H1 (cell line): ENCODE measurements around the gene AAMP.

Experiments
- CEBPB ChIP-seq: IDR thresholded peaks from 2 replicates; pipeline ENCODE4 v1.6.1; 2012; ENCODE audit warnings: low read depth, low read length
- CHD2 ChIP-seq: IDR thresholded peaks from 2 replicates; pipeline ENCODE4 v1.6.1; 2012; ENCODE audit warnings: low read length, improper control_type of control experiment
- EGR1 ChIP-seq: IDR thresholded peaks from 2 replicates; pipeline ENCODE4 v1.6.1; 2011; ENCODE audit warnings: low read depth, low read length, borderline replicate concordance
- EP300 ChIP-seq, 2 experiments: IDR thresholded peaks; 1 replicate in 1 of 2; 2 replicates in 1 of 2; pipeline ENCODE4 v1.6.1; 2011 to 2012; ENCODE audit warnings: low read depth in 2 of 2, low read length in 2 of 2, mild to moderate bottlenecking in 2 of 2, borderline replicate concordance in 1 of 2, inconsistent platforms in 1 of 2, moderate library complexity in 1 of 2
- EZH2 ChIP-seq: fragments of 200-600 bp; sonication (generic); IDR thresholded peaks from 2 replicates; pipeline ENCODE4 v1.7.1; 2012; ENCODE audit warnings: low read depth, mild to moderate bottlenecking, moderate library complexity, low read length, inconsistent platforms; ENCODE audit not compliant: severe bottlenecking
- JUN ChIP-seq: IDR thresholded peaks from 2 replicates; pipeline ENCODE4 v1.6.1; 2011; ENCODE audit warnings: low read depth, mild to moderate bottlenecking, improper control_type of control experiment, low read length
- JUND ChIP-seq: IDR thresholded peaks from 2 replicates; pipeline ENCODE4 v1.6.1; 2011; ENCODE audit warnings: mild to moderate bottlenecking, improper control_type of control experiment, low read length
- MAFK ChIP-seq: IDR thresholded peaks from 2 replicates; pipeline ENCODE4 v1.6.1; 2012; ENCODE audit warnings: low read depth, mild to moderate bottlenecking, improper control_type of control experiment, low read length
- POLR2AphosphoS5 ChIP-seq: IDR thresholded peaks from 2 replicates; pipeline ENCODE4 v1.6.1; 2011; ENCODE audit warnings: low read depth, low read length
- RAD21 ChIP-seq, 2 experiments: IDR thresholded peaks in 1 of 2; conservative IDR thresholded peaks in 1 of 2; 2 replicates each; pipeline ENCODE4 v1.6.1; 2011; ENCODE audit warnings: low read depth in 2 of 2, low read length in 2 of 2, improper control_type of control experiment in 1 of 2, inconsistent platforms in 1 of 2, mild to moderate bottlenecking in 1 of 2, moderate library complexity in 1 of 2
- RNF2 ChIP-seq: fragments of 200-900, 300-1000 bp; sonication (generic); IDR thresholded peaks from 2 replicates; pipeline ENCODE4 v1.7.1; 2016; ENCODE audit warnings: borderline replicate concordance, low read depth, mild to moderate bottlenecking, antibody characterized with exemption, low read length; ENCODE audit not compliant: poor library complexity, severe bottlenecking; ENCODE audit errors: missing control alignments
- SP1 ChIP-seq: IDR thresholded peaks from 2 replicates; pipeline ENCODE4 v1.6.1; 2011; ENCODE audit warnings: low read depth, low read length
- USF2 ChIP-seq: IDR thresholded peaks from 2 replicates; pipeline ENCODE4 v1.6.1; 2011; ENCODE audit warnings: low read length, improper control_type of control experiment
- TF ChIP-seq, protein P1 (sequence below), 3 experiments: IDR thresholded peaks; 1 replicate in 2 of 3; 2 replicates in 1 of 3; pipeline versions ENCODE4 v1.5.1 to v1.6.1; 2011; ENCODE audit warnings: low read length in 3 of 3, mild to moderate bottlenecking in 3 of 3, inconsistent platforms in 2 of 3, low read depth in 1 of 3, moderate library complexity in 1 of 3; ENCODE audit not compliant: insufficient read depth in 1 of 3; ENCODE audit errors: control extremely low read depth in 1 of 3

- TF ChIP-seq JUND: 0 out of 2 replicates have a peak, but pooled peaks have one; percentile 47
- peak; percentile 96 to 98 for TF ChIP-seq RAD21 (IDR thresholded peaks at IDR 0.05 in 1 of 2, conservative IDR thresholded peaks at IDR 0.05 in 1 of 2; ENCODE audit: low read depth in 2 of 2, low read length in 2 of 2)
- TF ChIP-seq, protein P1, sequence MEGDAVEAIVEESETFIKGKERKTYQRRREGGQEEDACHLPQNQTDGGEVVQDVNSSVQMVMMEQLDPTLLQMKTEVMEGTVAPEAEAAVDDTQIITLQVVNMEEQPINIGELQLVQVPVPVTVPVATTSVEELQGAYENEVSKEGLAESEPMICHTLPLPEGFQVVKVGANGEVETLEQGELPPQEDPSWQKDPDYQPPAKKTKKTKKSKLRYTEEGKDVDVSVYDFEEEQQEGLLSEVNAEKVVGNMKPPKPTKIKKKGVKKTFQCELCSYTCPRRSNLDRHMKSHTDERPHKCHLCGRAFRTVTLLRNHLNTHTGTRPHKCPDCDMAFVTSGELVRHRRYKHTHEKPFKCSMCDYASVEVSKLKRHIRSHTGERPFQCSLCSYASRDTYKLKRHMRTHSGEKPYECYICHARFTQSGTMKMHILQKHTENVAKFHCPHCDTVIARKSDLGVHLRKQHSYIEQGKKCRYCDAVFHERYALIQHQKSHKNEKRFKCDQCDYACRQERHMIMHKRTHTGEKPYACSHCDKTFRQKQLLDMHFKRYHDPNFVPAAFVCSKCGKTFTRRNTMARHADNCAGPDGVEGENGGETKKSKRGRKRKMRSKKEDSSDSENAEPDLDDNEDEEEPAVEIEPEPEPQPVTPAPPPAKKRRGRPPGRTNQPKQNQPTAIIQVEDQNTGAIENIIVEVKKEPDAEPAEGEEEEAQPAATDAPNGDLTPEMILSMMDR (IDR thresholded peaks at IDR 0.05; ENCODE audit: control extremely low read depth in 1 of 3, insufficient read depth in 1 of 3, low read depth in 1 of 3, low read length in 3 of 3): peak; percentile 78 to 96 (median 93)
- no peak for TF ChIP-seq SP1
- TF ChIP-seq JUN: no peak
- no peak for TF ChIP-seq EGR1
- no peak for TF ChIP-seq EP300 (IDR thresholded peaks at IDR 0.05; ENCODE audit: borderline replicate concordance in 1 of 2, low read depth in 2 of 2, low read length in 2 of 2)
- TF ChIP-seq RNF2: no peak
- TF ChIP-seq USF2: no peak
- TF ChIP-seq POLR2AphosphoS5: no peak
- TF ChIP-seq MAFK: no peak
- no peak for TF ChIP-seq EZH2
- 0 out of 2 replicates have a peak, but pooled peaks have one; percentile 6 for TF ChIP-seq CEBPB
- no peak for TF ChIP-seq CHD2
Measured at GRCh38 chr2:218301176-218301819, 31.4 kb upstream of the AAMP start.
